HG03558 (cell line): ENCODE results near the gene AGBL1.

Experiments used
- ATAC-seq: cut with Tn5 transposase; IDR thresholded peaks from one replicate; pipeline ENCODE4 v1.9.1; 2021; ENCODE audit warnings: moderate number of reproducible peaks; ENCODE audit not compliant: unreplicated experiment; ENCODE audit errors: extremely low read depth

The AGBL1 gene

GRCh38 chr15:86879250-86880229, 799.9 kb downstream of the AGBL1 start:
- no peak for ATAC-seq

DNA sequence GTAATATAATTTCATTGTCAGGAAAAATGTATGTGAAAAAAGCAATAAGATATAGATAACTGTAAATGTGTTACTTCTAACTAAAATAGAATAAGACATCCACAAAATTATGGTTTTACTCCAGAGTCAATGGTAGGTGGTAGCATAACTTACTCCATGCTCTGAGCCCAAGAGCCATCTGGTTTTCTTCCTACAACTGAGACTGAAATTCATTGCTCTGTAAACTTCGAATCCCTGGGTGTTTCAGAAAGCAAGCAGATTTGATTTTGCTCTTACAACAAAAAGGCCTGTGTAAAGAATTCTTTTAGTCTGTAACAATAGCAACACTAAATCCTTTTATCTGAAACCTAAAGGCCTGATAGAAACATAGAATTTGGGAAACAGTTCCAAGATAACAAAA, 805.9 kb downstream of the AGBL1 start:
- ATAC-seq: no peak

GRCh38 chr15:86892774-86893449, 813.2 kb downstream of the AGBL1 start:
- ATAC-seq: no peak

GRCh38 chr15:86894269-86894668, 814.6 kb downstream of the AGBL1 start:
- no peak for ATAC-seq

DNA sequence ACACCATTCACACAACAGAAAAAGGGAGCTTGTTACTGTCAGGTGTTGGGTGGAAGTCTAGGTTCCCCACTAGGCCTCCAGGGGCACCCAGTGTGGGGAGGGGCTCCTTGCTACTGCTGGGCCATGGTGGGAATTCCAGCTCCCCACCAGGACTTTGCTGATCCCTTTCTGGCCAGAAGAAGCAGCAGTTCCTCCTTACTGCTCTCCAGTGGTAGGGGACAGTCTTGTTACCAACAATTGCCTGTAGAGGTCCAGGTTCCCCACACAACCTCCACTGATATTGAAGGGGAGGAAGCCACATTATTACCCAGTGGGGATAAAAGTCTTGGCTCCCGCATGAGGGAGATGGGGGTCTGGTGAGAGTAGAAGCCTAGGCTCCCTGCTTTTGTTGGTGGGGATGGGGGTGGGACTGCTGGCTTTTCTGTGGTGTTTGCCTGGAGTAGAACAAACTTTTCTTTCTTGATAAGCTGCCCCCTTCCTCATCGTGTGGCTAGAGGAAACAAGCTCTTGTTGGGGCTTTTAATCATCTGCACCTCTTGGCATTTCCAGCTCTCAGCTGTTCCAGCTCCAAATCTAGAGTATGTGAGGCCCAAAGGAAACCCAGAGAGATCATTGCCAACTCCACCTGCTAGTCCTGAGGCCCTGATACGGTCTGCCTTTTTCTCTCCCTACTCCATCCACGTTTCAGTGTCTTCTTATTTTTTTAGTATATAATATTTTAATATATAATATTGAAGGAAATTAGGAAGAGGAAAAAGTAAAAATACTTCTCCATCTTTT, 824.2 kb downstream of the AGBL1 start:
- no peak for ATAC-seq

DNA sequence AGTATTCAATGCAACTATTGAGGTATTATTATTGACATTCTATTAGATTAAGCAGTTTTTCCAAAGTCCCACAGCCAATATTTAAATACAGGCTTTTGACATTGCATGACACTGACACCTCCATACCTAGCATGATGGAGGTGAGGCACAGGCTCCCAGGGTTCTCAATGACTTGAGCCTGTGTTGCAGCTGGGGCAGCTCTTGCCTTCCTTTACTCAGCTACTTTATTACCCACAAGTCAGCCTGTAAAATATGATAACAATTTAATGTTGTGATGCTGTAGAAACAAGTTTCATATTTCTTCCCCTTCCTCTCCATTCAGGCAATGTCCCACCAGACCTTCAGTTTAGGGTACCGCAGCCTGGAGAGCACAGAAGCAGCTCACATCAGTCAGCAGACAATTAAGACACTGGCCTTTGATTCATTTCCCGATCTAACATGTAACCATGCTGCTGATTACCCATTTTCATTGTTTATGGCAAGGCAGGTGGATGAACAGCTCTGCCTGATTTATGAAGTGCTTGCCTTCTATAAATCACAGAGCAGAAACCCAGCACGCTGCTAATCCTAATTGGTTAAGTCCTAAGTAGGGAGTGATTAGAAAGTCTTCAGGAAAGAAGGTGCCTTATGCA, 826.1 kb downstream of the AGBL1 start:
- no peak for ATAC-seq

- ATAC-seq: no peak
These were observed 826.7 kb downstream of the AGBL1 start for GRCh38 chr15:86906376-86906775.

DNA sequence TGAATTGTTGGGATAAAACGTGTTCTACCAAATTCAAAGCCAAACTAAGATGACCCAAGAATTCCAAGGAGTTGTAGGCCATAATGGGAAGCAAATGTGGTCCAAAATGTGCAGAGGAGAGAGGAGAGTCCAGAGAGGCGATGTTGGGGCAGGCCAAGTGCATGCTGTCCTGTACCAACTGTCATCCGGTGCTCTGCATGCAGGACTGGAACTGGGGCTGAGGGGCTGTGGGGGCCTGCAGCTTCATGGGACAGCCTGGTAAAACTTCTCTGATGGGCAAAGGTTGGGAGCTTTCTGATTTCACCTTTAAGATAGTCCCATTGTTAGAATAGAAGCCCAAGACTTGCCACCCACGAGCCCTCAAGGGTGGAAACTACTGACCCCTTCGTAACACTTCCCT, 831.4 kb downstream of the AGBL1 start:
- ATAC-seq: no peak

- ATAC-seq: no peak
These were observed 833.0 kb downstream of the AGBL1 start for GRCh38 chr15:86912661-86913060.

- ATAC-seq: no peak
These were observed 836.2 kb downstream of the AGBL1 start for GRCh38 chr15:86915811-86916331.

DNA sequence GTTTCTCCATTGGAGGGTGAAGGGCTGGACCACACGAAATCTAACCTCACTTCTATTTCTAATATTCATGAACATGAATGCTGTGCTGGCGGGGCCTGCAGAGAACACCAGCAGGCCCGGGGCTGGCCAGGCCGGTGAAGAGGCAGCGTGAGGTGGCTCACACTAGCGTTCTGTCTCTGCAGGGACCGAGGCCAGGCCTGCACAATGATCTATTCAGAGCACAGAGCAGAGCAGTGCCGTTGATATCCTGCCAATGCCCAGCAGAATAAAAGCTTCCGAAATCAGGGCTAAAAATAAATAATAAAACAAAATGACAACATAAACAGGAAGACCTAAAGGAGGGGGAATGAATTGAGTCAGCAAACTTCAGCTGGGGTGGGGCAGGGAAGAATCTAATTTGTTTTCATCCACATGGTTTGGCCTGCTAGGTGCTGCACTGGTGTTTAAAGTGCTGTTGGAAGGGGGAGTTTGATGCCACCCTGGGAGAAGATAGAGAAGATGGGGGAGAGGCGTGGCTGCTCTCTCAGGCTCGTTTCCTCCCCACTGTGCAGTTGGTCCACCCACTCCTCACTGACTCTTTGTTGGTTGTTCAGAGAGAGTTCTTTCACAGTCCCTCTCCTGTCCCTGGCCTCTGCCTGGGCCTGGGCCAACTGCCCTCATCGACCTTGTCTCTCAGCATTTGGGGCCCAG, 837.1 kb downstream of the AGBL1 start:
- ATAC-seq: no peak

- no peak for ATAC-seq
These were observed 837.6 kb downstream of the AGBL1 start for GRCh38 chr15:86917361-86917671.

DNA sequence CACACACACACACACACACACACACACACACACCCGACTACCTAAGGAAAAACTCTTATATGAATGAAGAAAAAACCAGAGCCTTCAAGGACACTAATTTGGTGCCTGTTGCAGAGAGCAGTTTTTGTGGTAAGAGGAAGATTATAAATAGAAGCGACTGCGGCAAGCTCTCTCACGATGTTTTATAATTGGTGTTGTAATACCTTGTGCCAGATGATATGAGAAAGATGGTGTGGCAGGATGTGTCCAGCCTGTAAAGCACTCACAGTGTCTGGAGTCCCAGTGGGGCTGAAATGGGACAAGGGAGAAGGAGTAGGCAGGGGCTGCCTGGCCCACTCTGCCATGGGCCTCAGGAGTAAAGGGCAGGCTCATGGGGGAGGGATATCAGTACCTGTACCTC, 839.9 kb downstream of the AGBL1 start:
- no peak for ATAC-seq

DNA sequence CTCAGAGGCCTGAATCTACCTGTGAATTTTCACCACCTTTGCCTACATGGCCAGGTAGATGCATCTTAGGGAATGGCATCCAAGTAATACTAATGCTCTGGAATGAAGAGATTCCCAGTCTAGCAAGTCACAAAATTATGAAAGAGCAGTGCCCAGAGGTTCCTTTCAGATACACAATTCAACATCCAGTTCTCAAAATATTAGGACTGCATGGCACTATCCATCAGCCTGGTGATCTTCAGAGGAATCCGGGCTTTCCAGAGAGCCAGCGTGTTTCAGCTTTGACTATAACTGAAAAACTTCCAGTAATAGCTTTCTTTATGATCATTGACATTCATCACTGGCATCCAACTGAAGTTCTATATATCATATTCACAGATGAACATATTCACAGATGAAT, 849.8 kb downstream of the AGBL1 start:
- ATAC-seq: no peak

- no peak for ATAC-seq
These were observed 852.8 kb downstream of the AGBL1 start for GRCh38 chr15:86932456-86932855.

DNA sequence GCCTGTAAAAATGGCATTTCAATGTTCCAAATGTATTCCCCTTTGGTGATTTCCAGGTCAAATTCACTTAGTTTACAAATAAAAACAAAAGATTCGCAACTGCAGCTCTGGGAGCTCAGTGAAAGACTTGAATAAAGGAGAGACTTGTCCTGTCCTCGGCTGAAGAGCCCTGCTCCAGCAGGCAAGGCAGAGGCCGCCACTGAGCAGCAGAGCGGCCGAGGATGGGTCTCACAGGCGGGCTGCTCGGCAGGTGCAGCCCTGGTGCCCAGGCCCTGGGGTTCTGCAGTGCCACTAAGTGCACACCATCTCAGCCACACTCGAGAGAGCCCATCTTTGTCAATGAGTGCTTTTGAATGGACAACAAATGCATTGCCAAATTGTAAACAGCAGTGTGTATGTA, 856.2 kb downstream of the AGBL1 start:
- no peak for ATAC-seq

- ATAC-seq: no peak
These were observed 862.6 kb downstream of the AGBL1 start for GRCh38 chr15:86942285-86942684.

- no peak for ATAC-seq
These were observed 869.0 kb downstream of the AGBL1 start for GRCh38 chr15:86948719-86949118.

DNA sequence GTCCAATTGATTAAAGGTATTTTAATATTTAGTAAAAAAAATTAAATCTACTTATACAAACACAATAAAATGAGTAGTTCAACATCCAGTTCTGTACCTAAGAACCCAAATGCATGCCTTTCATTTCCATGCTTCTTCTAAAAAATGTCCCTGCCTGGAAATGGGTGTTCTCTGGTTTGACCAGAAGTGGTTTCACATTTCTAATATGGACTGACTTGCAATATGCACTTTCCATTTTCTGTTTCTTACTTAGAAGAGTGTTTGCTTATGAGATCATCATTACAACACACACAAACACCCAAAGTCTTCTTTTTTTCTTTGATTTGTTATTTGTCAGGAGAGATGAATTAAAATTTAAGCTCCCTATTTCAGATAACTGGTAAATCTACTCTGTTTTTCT, 879.6 kb downstream of the AGBL1 start:
- no peak for ATAC-seq

DNA sequence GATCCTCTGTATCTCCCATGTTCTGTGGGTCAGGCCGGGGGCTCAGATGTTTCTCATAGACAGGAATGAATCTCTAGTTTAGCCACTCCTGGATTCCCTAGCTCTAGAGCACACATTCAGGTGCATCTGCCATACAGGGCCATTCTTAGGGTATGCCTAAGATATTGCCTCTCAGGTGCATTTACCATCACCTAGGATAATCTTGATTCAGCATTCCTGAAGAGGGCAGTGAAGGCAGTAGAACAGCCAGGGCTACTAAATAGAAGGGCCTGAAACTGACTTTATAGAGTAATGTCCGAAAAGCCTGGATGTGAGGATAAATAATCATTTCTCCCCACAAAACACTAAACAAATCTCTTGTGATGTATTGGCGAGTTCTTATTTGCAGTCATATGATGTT, 882.0 kb downstream of the AGBL1 start:
- no peak for ATAC-seq
